Stimulated activated CD8-positive, alpha-beta memory T cell treated with anti-CD3 and anti-CD28 coated beads, Interleukin-4, amount 100 ng/mL, for 48 hours (primary cell): ENCODE measurements around the gene TSPAN13.

Experiments
- DNase-seq: peaks from one replicate; pipeline ENCODE4 v3.0.0-alpha.2; 2020

Gene TSPAN13

GRCh38 chr7:16778476-16778875 is 24.9 kb downstream of the TSPAN13 start:
- no peak for DNase-seq

DNA sequence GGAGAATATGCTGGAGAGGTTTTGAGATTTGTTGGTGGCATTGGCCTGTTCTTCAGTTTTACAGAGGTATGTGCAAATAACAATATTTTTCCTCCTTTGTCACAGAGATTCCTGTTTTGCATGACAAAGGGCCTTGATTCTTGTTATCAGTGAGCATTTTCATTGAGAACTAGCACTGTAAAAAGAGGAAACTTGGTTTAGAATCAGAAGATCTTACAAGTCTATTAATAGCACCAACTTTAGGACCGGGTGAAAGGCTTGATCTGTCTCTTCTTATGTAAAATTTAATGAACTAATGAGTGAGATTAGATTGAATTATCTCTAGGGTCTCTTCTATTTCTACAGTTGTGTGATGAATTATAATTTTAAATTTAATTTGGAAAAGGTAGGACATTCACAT is 25.5 kb downstream of the TSPAN13 start:
- no peak for DNase-seq

- DNase-seq: no peak
Observed at GRCh38 chr7:16780596-16780995, 27.0 kb downstream of the TSPAN13 start.

GRCh38 chr7:16785321-16785720 is 31.8 kb downstream of the TSPAN13 start:
- no peak for DNase-seq

- DNase-seq: no peak
Observed at GRCh38 chr7:16785846-16786245, 32.3 kb downstream of the TSPAN13 start.

GRCh38 chr7:16786257-16786656 is 32.7 kb downstream of the TSPAN13 start:
- no peak for DNase-seq

DNA sequence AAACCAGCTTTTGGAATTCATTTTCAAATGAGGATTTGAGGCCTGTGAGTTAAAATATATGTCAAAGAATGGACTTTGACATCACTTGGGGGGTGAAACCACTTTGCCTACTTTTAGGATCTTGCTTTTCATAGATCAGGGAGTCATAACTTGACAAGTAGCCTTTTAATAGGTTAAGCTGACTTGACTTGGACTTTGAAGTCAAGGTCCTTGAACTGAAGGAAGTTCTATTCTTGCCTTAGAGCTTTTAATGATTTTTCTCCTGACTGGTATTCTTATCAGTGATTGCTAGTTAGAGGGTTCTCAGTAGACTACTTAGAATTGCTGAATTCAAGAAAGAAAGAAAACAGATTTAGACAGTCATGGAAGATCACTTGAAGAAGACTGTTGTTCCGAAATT is 33.6 kb downstream of the TSPAN13 start:
- no peak for DNase-seq

DNA sequence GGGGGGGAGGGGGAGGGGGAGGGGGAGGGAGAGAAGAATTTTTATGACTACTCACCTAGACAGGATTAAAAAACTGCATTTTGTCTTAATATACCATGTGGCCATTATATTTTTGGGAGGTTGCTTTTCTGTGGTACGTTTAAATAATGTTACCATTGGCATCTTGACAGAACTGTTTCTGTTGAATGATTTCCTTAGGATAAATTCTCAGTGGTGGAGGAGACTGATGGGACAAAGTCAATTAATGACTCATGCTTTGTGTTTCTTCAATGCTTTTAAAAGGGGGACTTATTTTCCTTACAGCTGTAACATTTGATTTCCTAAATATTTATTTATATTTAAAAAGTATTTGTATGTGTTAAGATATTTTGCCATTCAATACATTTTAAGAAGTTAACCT is 37.5 kb downstream of the TSPAN13 start:
- DNase-seq: no peak

DNA sequence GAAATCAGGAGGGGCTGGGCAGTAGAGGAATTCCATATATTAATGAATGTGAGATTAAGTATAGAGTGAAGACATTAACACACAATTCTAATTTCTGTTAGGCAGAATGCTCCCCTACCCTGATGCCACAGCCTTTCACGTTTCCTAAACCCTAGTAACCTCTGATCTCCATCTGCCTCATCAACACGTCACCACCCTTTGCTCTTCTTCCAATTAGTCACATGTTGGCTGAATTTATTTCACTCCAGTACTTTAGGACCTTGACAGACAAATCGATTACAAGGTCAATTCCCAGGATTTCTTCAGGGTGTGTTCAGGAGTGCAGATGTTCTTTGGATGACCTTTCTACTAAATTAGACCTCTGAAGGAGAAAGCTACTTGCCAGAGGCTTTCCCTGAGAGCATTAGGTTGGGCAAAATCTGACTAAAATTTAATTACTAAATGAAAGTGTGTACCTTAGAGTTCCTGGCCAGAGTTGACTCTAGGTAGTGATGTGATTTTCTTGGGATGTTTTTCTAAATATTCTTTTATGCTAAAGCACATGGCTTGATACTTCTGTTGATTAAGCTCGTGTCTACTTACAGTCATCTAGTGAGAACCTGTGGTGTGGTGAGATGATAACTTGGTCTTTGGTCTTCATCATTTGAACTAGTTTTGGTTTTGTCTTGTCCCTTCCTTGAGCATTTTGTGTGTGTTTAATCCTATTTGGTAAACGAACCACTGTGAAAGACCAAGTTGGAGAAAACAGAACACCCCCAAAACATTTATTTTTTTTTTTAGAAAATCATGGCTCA is 38.5 kb downstream of the TSPAN13 start:
- DNase-seq: no peak

GRCh38 chr7:16794986-16795385 is 41.4 kb downstream of the TSPAN13 start:
- no peak for DNase-seq

- DNase-seq: no peak
Observed at GRCh38 chr7:16795624-16796023, 42.1 kb downstream of the TSPAN13 start.

DNA sequence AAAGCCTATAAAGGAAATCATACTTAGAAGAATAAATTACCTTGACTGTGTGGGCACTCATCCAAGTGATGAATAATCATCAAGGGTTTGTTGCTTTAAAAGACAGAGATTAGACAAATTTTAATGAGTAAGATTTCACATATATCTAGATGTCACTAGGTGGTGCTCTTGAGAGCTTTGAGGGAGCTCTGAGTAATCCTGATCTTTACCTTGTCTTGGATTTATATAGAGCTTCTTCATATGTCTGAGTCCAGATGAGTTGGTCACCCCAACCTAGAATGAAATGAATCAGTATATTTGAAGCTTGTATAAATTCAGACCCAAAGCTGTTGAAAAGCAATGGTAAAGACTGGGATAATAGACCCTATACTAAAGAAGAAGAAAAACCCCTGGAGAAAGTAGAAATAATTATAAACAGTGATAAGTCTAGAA is 47.6 kb downstream of the TSPAN13 start:
- no peak for DNase-seq

- no peak for DNase-seq
Observed at GRCh38 chr7:16801579-16801978, 48.0 kb downstream of the TSPAN13 start.

- no peak for DNase-seq
Observed at GRCh38 chr7:16803125-16803524, 49.6 kb downstream of the TSPAN13 start.

GRCh38 chr7:16803881-16804673 is 50.5 kb downstream of the TSPAN13 start:
- no peak for DNase-seq

GRCh38 chr7:16804674-16805439 is 51.3 kb downstream of the TSPAN13 start, which contains the start of gene AGR2:
AGR2 (minus strand) TSS chr7:16804999; CDS start chr7:16801796, 3,203 bp downstream.
- DNase-seq: no peak

GRCh38 chr7:16805441-16805840 is 51.9 kb downstream of the TSPAN13 start:
- no peak for DNase-seq

GRCh38 chr7:16810112-16810511 is 56.6 kb downstream of the TSPAN13 start:
- no peak for DNase-seq

GRCh38 chr7:16810573-16810972 is 57.0 kb downstream of the TSPAN13 start:
- no peak for DNase-seq

DNA sequence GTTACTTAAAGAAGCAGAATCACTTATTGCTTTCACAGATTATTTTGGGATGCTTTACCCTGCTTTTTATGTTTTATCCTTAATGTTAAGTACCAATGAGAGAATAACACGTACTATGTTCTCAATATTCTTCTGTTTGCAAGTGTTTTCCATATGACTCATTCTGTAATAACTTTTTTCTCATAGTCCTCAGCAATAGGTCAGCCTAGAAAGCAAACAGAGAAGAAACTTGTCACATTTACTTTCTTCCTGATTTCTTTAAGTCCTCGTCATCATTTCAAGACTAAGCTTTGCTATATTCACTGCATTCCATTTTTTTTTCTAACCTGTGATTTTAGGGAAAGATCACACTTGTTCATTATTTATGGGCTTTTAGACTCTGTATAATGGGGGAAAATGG is 58.0 kb downstream of the TSPAN13 start:
- DNase-seq: no peak

GRCh38 chr7:16812542-16813231 is 59.1 kb downstream of the TSPAN13 start:
- no peak for DNase-seq

GRCh38 chr7:16813232-16813616 is 59.7 kb downstream of the TSPAN13 start:
- no peak for DNase-seq

DNA sequence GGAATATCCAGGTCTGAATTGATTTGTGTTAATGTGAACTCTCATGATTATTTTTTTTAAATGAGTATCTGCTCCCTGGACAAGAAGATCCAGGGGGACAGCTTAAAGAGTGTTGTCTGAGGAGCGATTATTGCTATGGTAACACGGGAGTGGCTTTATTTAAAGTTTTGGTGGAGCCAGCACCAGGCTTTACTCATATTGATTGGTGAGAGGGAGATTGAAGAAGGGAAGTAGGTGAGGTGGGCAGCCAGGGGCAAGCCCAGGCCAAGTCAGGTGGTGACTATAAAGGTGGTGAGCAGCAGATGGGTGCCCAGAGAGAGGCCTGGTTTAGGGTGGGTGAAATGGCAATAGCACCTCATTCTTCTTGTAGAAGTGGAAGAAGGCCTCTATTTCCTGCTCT is 61.4 kb downstream of the TSPAN13 start:
- DNase-seq: no peak
